NOMO-1 treated with dmso at 0.1 percent for 144 hours (cell line): ENCODE data around the gene TF.
"Not testable (repeated sequence)": the region's sequence is repeated elsewhere in the genome, so short reads cannot be mapped to it uniquely, and the experiment has no call there.

Experiments
- DNase-seq: peaks from one replicate; lab custom pipeline; 2025; ENCODE audit not compliant: unreplicated experiment; lab: John Stamatoyannopoulos, UW

Gene TF

GRCh38 chr3:133745981-133746711 lies at the start of gene TF:
Gene TF (plus strand): TSS chr3:133746393. CDS start chr3:133746441, 48 bp downstream.
- DNase-seq, result no peak

GRCh38 chr3:133697960-133698359 lies 48.2 kb upstream of the TF start:
- DNase-seq, result no peak

GRCh38 chr3:133699467-133699866 lies 46.7 kb upstream of the TF start:
- no peak for DNase-seq

GRCh38 chr3:133699903-133700302 lies 46.3 kb upstream of the TF start:
- no peak for DNase-seq

- no peak for DNase-seq
Observed at GRCh38 chr3:133700351-133700750, 45.8 kb upstream of the TF start.

GRCh38 chr3:133701435-133702358 lies 44.5 kb upstream of the TF start:
- DNase-seq, result no peak

- no peak for DNase-seq
Observed at GRCh38 chr3:133703915-133704314, 42.3 kb upstream of the TF start.

- no peak for DNase-seq
Observed at GRCh38 chr3:133706033-133706432, 40.2 kb upstream of the TF start.

- DNase-seq, result no peak
Observed at GRCh38 chr3:133709139-133709750, 36.9 kb upstream of the TF start.

- no peak for DNase-seq
Observed at GRCh38 chr3:133711013-133711412, 35.2 kb upstream of the TF start.

- DNase-seq, result no peak
Observed at GRCh38 chr3:133712017-133712416, 34.2 kb upstream of the TF start.

- DNase-seq, result no peak
Observed at GRCh38 chr3:133713347-133713746, 32.8 kb upstream of the TF start.

GRCh38 chr3:133717424-133717823 lies 28.8 kb upstream of the TF start:
- DNase-seq, result no peak

- no peak for DNase-seq
Observed at GRCh38 chr3:133722935-133723334, 23.3 kb upstream of the TF start.

- DNase-seq, result no peak
Observed at GRCh38 chr3:133730993-133731392, 15.2 kb upstream of the TF start.

- not testable (repeated sequence) for DNase-seq
Observed at GRCh38 chr3:133732231-133732630, 14.0 kb upstream of the TF start.

- no peak for DNase-seq
Observed at GRCh38 chr3:133733226-133733625, 13.0 kb upstream of the TF start.

- DNase-seq, result no peak
Observed at GRCh38 chr3:133734305-133734704, 11.9 kb upstream of the TF start.

- DNase-seq, result no peak
Observed at GRCh38 chr3:133742351-133743091, 3.7 kb upstream of the TF start.

GRCh38 chr3:133744241-133744640 lies 2.0 kb upstream of the TF start:
- DNase-seq, result no peak

- no peak for DNase-seq
Observed at GRCh38 chr3:133745108-133745507, 1.1 kb upstream of the TF start.
